NCI-H2196 treated with DMSO at 0.1 percent for 48 hours (cell line): Measurements from ENCODE around the gene UVRAG.
"Not testable (repeated sequence)": the region's sequence is repeated elsewhere in the genome, so short reads cannot be mapped to it uniquely, and the experiment has no call there.

ENCODE experiments used
- DNase-seq: peaks from one replicate; lab custom pipeline; 2025; ENCODE audit not compliant: unreplicated experiment; lab: John Stamatoyannopoulos, UW

UVRAG gene

GRCh38 chr11:75910426-75911145, 95.6 kb downstream of the UVRAG start:
- DNase-seq: no peak

GRCh38 chr11:75911459-75911858, 96.4 kb downstream of the UVRAG start:
- DNase-seq: no peak

GRCh38 chr11:75913984-75914383, 99.0 kb downstream of the UVRAG start:
- DNase-seq: no peak

- no peak for DNase-seq
Observed at GRCh38 chr11:75916882-75917281, 101.9 kb downstream of the UVRAG start.

GRCh38 chr11:75918331-75918730, 103.3 kb downstream of the UVRAG start:
- no peak for DNase-seq

GRCh38 chr11:75919525-75919924, 104.5 kb downstream of the UVRAG start:
- DNase-seq: no peak

- DNase-seq: no peak
Observed at GRCh38 chr11:75920848-75921247, 105.8 kb downstream of the UVRAG start.

GRCh38 chr11:75921808-75922207, 106.8 kb downstream of the UVRAG start:
- no peak for DNase-seq

- no peak for DNase-seq
Observed at GRCh38 chr11:75924966-75925784, 110.2 kb downstream of the UVRAG start.

- no peak for DNase-seq
Observed at GRCh38 chr11:75925785-75926164, 110.8 kb downstream of the UVRAG start.

- no peak for DNase-seq
Observed at GRCh38 chr11:75929706-75930105, 114.7 kb downstream of the UVRAG start.

GRCh38 chr11:75930534-75930933, 115.5 kb downstream of the UVRAG start:
- DNase-seq: no peak

GRCh38 chr11:75931124-75931523, 116.1 kb downstream of the UVRAG start:
- no peak for DNase-seq

- not testable (repeated sequence) for DNase-seq
Observed at GRCh38 chr11:75933736-75934135, 118.7 kb downstream of the UVRAG start.

- no peak for DNase-seq
Observed at GRCh38 chr11:75934851-75935250, 119.8 kb downstream of the UVRAG start.

- no peak for DNase-seq
Observed at GRCh38 chr11:75938543-75938942, 123.5 kb downstream of the UVRAG start.

- no peak for DNase-seq
Observed at GRCh38 chr11:75939516-75939915, 124.5 kb downstream of the UVRAG start.

- no peak for DNase-seq
Observed at GRCh38 chr11:75939992-75940391, 125.0 kb downstream of the UVRAG start.

GRCh38 chr11:75940911-75941310, 125.9 kb downstream of the UVRAG start:
- DNase-seq: no peak

- DNase-seq: no peak
Observed at GRCh38 chr11:75944515-75944914, 129.5 kb downstream of the UVRAG start.

- no peak for DNase-seq
Observed at GRCh38 chr11:75945446-75945845, 130.4 kb downstream of the UVRAG start.

- DNase-seq: no peak
Observed at GRCh38 chr11:75945947-75946346, 130.9 kb downstream of the UVRAG start.
